HEK293 (cell line): ENCODE measurements around the gene HERC5.

Source experiments
- CTCF ChIA-PET: fragments of 350-600 bp; formaldehyde crosslinking; extraction: SDS; loops from one replicate; lab custom pipeline; 2021; ENCODE audit warnings: antibody characterized with exemption; lab: Yijun Ruan, JAX
- POLR2A ChIA-PET: fragments of 300-600 bp; formaldehyde crosslinking; extraction: SDS; loops from one replicate; lab custom pipeline; 2020; ENCODE audit warnings: antibody characterized with exemption, inconsistent platforms; lab: Yijun Ruan, JAX
- H3K27ac ChIP-seq: fragments of 200-500 bp; sonication (Bioruptor generic); 2 replicates; pipeline ENCODE4 v1.5.1; 2014; ENCODE audit warnings: low read depth, low read length, control low read depth, inconsistent platforms; ENCODE audit errors: extremely low read depth
- H3K36me3 ChIP-seq, 2 experiments: fragments of 200-500 bp in 1 of 2; sonication (Bioruptor generic) in 1 of 2; 1 replicate in 1 of 2; 2 replicates in 1 of 2; pipeline ENCODE4 v1.5.1; 2014 to 2017; ENCODE audit warnings: inconsistent platforms in 2 of 2, low read length in 2 of 2; ENCODE audit not compliant: control insufficient read depth in 2 of 2, insufficient read depth in 1 of 2
- H3K4me1 ChIP-seq: fragments of 200-500 bp; sonication (Bioruptor generic); 2 replicates; pipeline ENCODE4 v1.5.1; 2014; ENCODE audit warnings: mild to moderate bottlenecking, low read length, inconsistent platforms; ENCODE audit not compliant: control insufficient read depth, insufficient read depth
- H3K4me3 ChIP-seq: 2 replicates; pipeline ENCODE4 v1.5.1; 2011; ENCODE audit warnings: low read depth, mild to moderate bottlenecking, control low read depth, low read length, moderate library complexity
- H3K9me3 ChIP-seq: fragments of 200-500 bp; sonication (Bioruptor generic); 2 replicates; pipeline ENCODE4 v1.5.1; 2014; ENCODE audit warnings: low read depth, low read length, inconsistent platforms; ENCODE audit not compliant: control insufficient read depth, insufficient read depth
- KLF7 ChIP-seq: fragments of 450-650 bp; formaldehyde crosslinking; IDR thresholded peaks from 2 replicates; pipeline ENCODE4 v1.5.1; 2016; ENCODE audit warnings: missing biosample characterization, missing genetic modification characterization, borderline replicate concordance
- SP3 ChIP-seq: fragments of 450-650 bp; formaldehyde crosslinking; IDR thresholded peaks from 2 replicates; pipeline ENCODE4 v1.5.1; 2016; ENCODE audit warnings: missing biosample characterization, missing genetic modification characterization
- ZBTB17 ChIP-seq: fragments of 450-650 bp; formaldehyde crosslinking; IDR thresholded peaks from 2 replicates; pipeline ENCODE4 v1.5.1; 2016; ENCODE audit warnings: missing biosample characterization, missing genetic modification characterization
- ZEB2 ChIP-seq: fragments of 450-650 bp; formaldehyde crosslinking; IDR thresholded peaks from 2 replicates; pipeline ENCODE4 v1.5.1; 2016; ENCODE audit warnings: missing biosample characterization, missing genetic modification characterization
- ZNF121 ChIP-seq: fragments of 450-650 bp; formaldehyde crosslinking; IDR thresholded peaks from 2 replicates; pipeline ENCODE4 v1.5.1; 2016; ENCODE audit warnings: missing biosample characterization, missing genetic modification characterization
- ZNF16 ChIP-seq: fragments of 450-650 bp; formaldehyde crosslinking; IDR thresholded peaks from 2 replicates; pipeline ENCODE4 v1.5.1; 2016; ENCODE audit warnings: low read depth, missing biosample characterization, missing genetic modification characterization
- ZNF211 ChIP-seq: fragments of 450-650 bp; formaldehyde crosslinking; IDR thresholded peaks from 2 replicates; pipeline ENCODE4 v1.5.1; 2016; ENCODE audit warnings: low read depth, missing biosample characterization, missing genetic modification characterization
- ZNF214 ChIP-seq: fragments of 450-650 bp; formaldehyde crosslinking; IDR thresholded peaks from 2 replicates; pipeline ENCODE4 v1.5.1; 2017; ENCODE audit warnings: missing biosample characterization, mild to moderate bottlenecking, missing genetic modification characterization, borderline replicate concordance
- ZNF280D ChIP-seq: fragments of 450-650 bp; formaldehyde crosslinking; IDR thresholded peaks from 2 replicates; pipeline ENCODE4 v1.5.1; 2016; ENCODE audit warnings: missing biosample characterization, missing genetic modification characterization
- ZNF311 ChIP-seq: fragments of 450-650 bp; formaldehyde crosslinking; IDR thresholded peaks from 2 replicates; pipeline ENCODE4 v1.5.1; 2017; ENCODE audit warnings: missing biosample characterization, missing genetic modification characterization, borderline replicate concordance
- ZNF324 ChIP-seq: fragments of 450-650 bp; formaldehyde crosslinking; IDR thresholded peaks from 2 replicates; pipeline ENCODE4 v1.5.1; 2016; ENCODE audit warnings: missing biosample characterization, missing genetic modification characterization
- ZNF449 ChIP-seq: fragments of 450-650 bp; formaldehyde crosslinking; IDR thresholded peaks from 2 replicates; pipeline ENCODE4 v1.5.1; 2017; ENCODE audit warnings: missing biosample characterization, mild to moderate bottlenecking, missing genetic modification characterization, moderate library complexity
- ZNF549 ChIP-seq: fragments of 450-650 bp; IDR thresholded peaks from 2 replicates; pipeline ENCODE4 v1.5.1; 2018; ENCODE audit warnings: missing biosample characterization, missing genetic modification characterization, mild to moderate bottlenecking, inconsistent platforms, moderate library complexity
- ZNF558 ChIP-seq: fragments of 450-650 bp; formaldehyde crosslinking; IDR thresholded peaks from 2 replicates; pipeline ENCODE4 v1.5.1; 2016; ENCODE audit warnings: missing biosample characterization, missing genetic modification characterization
- ZNF600 ChIP-seq: fragments of 450-650 bp; formaldehyde crosslinking; IDR thresholded peaks from 2 replicates; pipeline ENCODE4 v1.5.1; 2016; ENCODE audit warnings: missing biosample characterization, missing genetic modification characterization
- ZNF621 ChIP-seq: fragments of 450-650 bp; formaldehyde crosslinking; IDR thresholded peaks from 2 replicates; pipeline ENCODE4 v1.5.1; 2017; ENCODE audit warnings: missing biosample characterization, missing genetic modification characterization
- ZNF623 ChIP-seq: fragments of 450-650 bp; formaldehyde crosslinking; IDR thresholded peaks from 2 replicates; pipeline ENCODE4 v1.5.1; 2016; ENCODE audit warnings: missing biosample characterization, missing genetic modification characterization
- ZNF664 ChIP-seq: fragments of 450-650 bp; formaldehyde crosslinking; IDR thresholded peaks from 2 replicates; pipeline ENCODE4 v1.5.1; 2016; ENCODE audit warnings: missing biosample characterization, missing genetic modification characterization
- ZNF768 ChIP-seq: fragments of 450-650 bp; formaldehyde crosslinking; IDR thresholded peaks from 2 replicates; pipeline ENCODE4 v1.5.1; 2018; ENCODE audit warnings: missing biosample characterization, mild to moderate bottlenecking, missing genetic modification characterization
- ZNF792 ChIP-seq: fragments of 450-650 bp; formaldehyde crosslinking; IDR thresholded peaks from 2 replicates; pipeline ENCODE4 v1.5.1; 2016; ENCODE audit warnings: missing biosample characterization, missing genetic modification characterization
- ZSCAN30 ChIP-seq: fragments of 450-650 bp; IDR thresholded peaks from 2 replicates; pipeline ENCODE4 v1.5.1; 2018; ENCODE audit warnings: missing biosample characterization, mild to moderate bottlenecking, missing genetic modification characterization, moderate library complexity
- ZSCAN4 ChIP-seq: fragments of 450-650 bp; formaldehyde crosslinking; IDR thresholded peaks from 2 replicates; pipeline ENCODE4 v1.5.1; 2017; ENCODE audit warnings: missing biosample characterization, missing genetic modification characterization
- ZXDB ChIP-seq: fragments of 450-650 bp; formaldehyde crosslinking; IDR thresholded peaks from 2 replicates; pipeline ENCODE4 v1.5.1; 2016; ENCODE audit warnings: missing biosample characterization, missing genetic modification characterization

Gene HERC5

GRCh38 chr4:88443486-88443885 lies 13.4 kb upstream of the HERC5 start:
- ChIA-PET CTCF (no interaction called here), POLR2A (no interaction called here)
- Histone ChIP-seq H3K36me3 (peaks cover 0 to 30% of the 10 kb centered on the region in 2 experiments; a peak in 1 of 3 replicates), H3K27ac (no peak overlapping the region), H3K9me3 (no peaks in the 10 kb centered on the region), H3K4me3 (no peak overlapping the region), H3K4me1 (no peaks in the 10 kb centered on the region)
- TF ChIP-seq ZNF558 (tag by site-specific recombination) = no peak
- TF ChIP-seq SP3 (tag by site-specific recombination) = no peak
- TF ChIP-seq ZNF324 (tag by site-specific recombination) = no peak

GRCh38 chr4:88445252-88445651 lies 11.7 kb upstream of the HERC5 start:
- peaks cover 0 to 25% of the 10 kb centered on the region in 2 experiments; a peak in 1 of 3 replicates for H3K36me3 ChIP-seq
- ChIA-PET POLR2A (no interaction called here), CTCF (no interaction called here)
- no peak overlapping the region for H3K4me3 ChIP-seq
- TF ChIP-seq ZSCAN4 (tag by site-specific recombination) (no peak), ZBTB17 (no peak), ZNF449 (no peak), ZNF121 (tag by site-specific recombination) (no peak), ZNF311 (tag by site-specific recombination) (no peak), ZSCAN30 (tag by site-specific recombination) (no peak), ZNF214 (tag by site-specific recombination) (no peak), ZNF211 (no peak), ZNF600 (tag by site-specific recombination) (no peak), ZNF280D (tag by site-specific recombination) (no peak), ZNF16 (no peak)
- H3K9me3 ChIP-seq = no peaks in the 10 kb centered on the region
- no peaks in the 10 kb centered on the region for H3K4me1 ChIP-seq
- no peak overlapping the region for H3K27ac ChIP-seq

- Histone ChIP-seq H3K27ac (no peak overlapping the region), H3K9me3 (no peaks in the 10 kb centered on the region), H3K4me1 (no peaks in the 10 kb centered on the region), H3K36me3 (peaks cover 0 to 22% of the 10 kb centered on the region in 2 experiments; a peak in 1 of 3 replicates)
- CTCF ChIA-PET = no interaction called here
- TF ChIP-seq ZXDB (tag by site-specific recombination) (no peak), ZEB2 (tag by site-specific recombination) (no peak), ZNF664 (tag by site-specific recombination) (no peak), ZNF621 (tag by site-specific recombination) (no peak), ZNF768 (tag by site-specific recombination) (no peak), KLF7 (tag by site-specific recombination) (no peak), ZNF623 (tag by site-specific recombination) (no peak), ZNF792 (tag by site-specific recombination) (no peak), ZNF549 (tag by site-specific recombination) (no peak)
- TF ChIP-seq, all 188 proteins: peak for 0
- POLR2A ChIA-PET = no interaction called here
- H3K4me3 ChIP-seq = no peak overlapping the region
These were observed 10.8 kb upstream of the HERC5 start for GRCh38 chr4:88446124-88446523.
